HPDE6-E6E7 (cell line): Measurements from ENCODE around the gene BCAR1.

Source experiments
- DNase-seq: peaks from one replicate; pipeline ENCODE4 v3.0.0; 2011; ENCODE audit warnings: missing footprints; ENCODE audit errors: extremely low spot score

BCAR1 gene

DNA sequence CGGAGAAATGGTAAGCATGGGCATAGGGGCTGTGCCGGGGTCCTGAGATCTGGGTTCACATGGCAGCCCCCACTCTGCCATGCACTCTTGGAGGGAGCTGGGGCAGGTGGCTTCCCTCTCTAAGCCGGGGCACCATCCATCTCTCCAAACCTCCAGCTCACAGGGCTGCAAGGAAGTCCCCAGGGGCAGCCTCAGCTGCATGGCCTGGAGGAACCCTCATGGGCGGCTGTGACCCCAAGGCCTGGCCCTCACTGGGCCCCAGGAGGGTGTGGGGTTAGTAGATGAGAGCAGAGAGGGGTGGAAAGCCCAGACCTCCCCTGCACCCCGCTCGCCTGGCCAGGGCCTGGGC, 47.0 kb downstream of the BCAR1 start:
- no peak for DNase-seq

DNA sequence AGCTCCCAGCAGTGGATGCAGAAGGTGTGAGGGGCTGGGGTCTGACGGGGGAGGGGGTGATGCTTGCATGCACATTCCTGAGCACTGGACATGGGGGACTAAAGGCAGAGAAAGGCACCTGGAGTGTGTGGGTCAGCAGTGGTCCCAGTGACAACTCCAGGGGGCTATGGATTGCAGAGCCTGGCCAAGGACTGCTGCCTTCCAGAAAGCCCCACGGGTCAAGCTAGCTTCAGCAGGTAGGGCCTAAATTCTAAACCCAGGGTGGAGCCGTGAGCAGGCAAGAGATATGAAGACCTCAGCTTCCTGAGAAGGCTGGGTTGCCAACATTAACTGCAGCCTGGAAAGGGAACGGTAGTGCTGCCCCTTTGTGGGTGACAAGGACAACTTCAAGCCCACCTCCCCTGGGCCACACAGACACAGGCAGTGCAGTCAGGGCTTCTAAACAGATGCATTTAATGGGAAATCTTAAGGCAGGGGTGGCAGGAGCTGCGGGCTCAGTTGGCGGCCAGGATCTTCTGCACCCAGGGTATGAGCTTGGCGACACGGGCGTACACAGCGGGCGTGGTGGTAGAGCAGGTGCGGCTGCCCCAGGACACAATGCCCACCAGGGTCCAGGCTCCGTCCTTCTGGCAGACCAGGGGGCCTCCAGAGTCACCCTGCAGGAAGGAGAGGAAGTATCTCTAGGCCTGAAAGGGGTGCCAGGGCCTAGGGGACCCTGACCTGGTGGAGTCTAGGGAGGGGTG, 47.6 kb downstream of the BCAR1 start:
- no peak for DNase-seq

DNA sequence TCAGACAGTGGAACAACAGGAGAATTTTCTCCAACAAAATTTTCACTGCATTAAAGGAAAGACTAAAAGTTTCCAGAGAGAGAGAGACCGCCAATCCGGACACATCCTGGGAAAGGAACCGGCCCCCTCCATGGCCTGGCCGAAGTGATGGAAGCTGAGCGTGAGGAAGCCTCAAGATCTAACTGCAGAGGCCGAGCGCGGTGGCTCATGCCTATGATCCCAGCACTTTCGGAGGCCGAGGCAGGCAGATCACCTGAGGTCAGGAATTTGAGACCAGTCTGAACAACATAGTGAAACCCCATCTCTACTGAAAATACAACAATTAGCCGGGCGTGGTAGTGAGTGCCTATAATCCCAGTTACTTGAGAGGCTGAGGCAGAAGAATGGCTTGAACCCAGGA, 48.3 kb downstream of the BCAR1 start:
- no peak for DNase-seq

DNA sequence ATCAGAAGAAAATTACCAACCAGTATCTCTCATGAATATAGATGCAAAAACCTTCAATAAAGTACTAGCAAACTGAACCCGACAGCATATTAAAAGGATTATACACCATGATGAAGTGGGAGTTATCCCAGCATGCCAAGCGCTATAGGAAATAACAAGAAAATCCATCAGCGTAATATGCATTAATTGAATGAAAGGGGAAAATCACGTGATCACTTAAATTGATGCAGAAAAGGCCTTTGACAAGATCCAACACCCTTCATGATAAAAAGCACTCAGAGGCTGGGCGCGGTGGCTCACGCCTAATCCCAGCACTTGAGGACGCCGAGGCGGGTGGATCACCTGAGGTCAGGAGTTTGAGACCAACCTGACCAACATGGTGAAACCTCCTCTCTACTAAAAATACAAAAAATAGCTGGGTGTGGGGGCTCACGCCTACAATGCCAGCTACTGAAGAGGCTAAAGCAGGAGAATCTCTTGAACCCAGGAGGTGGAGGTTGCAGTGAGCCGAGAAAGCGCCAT, 49.3 kb downstream of the BCAR1 start:
- DNase-seq, result no peak

DNA sequence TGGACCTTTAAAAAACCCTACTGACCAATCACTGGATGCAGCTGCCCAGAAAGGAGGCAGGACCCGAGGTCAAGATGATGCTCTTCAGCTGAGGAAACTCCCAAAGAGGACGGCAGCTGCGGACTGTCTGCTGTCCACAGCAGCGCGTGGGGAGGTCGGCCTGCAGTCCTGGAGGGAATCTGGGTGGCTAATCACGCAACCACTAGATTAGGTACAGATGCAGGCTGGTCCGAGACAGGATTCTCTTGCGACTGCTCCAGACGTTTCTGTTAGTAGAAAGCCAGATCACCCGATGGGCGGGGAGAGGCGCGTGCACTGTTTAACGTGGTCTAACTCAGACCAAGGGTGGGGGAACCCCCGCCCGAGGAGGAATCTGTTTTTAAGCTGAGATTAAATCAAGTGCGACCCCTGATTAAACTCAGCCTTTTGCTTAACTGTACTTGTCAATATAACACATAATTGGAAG, 53.3 kb downstream of the BCAR1 start:
- no peak for DNase-seq

DNA sequence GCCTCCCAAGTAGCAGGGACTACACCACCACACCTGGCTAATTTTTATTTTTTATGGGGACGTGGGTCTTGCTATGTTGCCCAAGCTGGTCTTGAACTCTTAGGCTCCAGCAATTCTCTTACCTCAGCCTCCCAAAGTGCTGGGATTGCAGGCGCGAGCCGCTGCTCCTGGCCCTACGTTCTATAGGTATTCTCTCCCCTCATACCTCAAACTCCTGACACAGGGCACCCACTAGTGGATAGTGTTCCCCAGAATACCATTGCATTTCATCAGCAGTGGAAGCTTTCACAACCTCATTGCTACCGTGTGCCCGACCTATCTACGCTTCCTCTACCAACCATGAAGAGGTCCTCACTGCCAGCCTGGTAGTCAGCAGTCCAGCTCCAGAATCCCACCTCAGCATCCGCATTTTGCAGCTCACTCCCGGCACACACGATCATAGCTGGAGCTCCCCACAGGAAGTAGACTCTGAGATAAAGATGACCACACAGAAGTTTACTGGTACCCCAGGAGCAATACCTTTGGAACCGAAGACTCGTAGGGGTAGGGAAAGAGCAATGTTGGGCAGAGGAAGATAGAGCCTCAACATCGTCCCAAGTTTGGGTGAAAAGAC, 53.8 kb downstream of the BCAR1 start:
- DNase-seq, result no peak

DNA sequence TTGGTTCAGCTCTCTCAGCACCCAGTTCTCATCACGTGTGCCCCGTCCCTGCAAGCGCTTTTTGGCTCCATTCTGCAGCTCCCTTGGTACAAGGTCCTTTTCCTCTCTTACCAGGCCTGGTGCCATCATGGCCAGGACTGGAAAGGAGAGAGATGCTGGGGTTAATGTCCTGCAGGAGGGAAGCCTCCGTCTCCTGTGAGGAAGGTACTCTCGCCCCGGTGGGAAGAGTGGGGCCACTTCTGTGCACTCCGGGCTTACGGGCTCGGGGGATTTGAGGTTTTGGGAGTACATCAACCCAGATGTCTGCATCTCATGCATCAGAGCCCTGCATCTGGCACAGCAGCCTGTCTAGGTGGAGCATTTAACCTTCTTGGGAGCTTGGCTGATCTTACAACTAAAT, 54.6 kb downstream of the BCAR1 start:
- DNase-seq, result no peak

DNA sequence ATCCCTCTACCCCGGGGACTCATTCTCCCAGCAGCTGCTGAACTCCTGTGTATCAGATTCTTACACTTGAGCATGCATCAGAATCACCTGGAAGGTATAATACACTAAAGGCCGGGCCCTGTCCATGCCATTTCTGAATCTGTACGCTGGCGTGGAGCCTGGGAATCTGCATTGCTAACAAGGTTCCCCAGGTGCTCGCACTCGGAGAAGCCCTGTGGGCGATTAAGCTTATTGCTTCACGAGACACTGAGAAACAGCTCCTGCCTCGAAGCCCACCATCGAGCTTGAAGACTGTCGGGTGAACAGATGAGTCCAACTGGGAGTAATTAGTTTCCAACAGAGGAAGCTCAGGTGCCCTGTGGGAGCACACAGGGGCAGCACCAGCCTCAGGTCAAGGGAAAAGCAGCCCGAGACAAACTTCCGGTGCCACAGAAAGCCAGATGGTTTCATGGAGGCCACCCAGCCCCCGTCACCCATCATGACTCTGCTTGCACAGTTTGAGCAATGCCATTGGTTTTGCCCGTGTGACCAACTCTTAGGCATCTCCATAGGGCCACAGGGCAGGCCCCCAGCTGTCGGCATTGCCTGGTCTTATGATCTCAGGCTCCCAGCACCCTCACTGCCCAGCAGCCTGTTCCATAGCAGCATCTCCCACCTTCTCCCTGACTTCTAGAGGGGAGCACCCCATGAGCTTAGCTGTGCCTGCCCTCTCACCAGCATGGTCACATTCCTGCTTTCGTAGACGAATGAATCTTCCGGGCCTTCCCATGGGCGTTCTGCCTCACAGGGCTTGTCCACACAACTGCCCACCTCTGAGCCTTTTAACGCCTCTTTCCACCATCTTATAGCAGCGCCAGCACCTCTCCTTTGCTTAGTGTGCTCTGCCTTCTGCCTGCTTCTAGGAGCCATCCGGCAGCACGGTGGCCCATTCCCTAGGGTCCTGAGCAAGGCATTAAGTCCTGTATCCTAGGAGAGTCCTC, 55.3 kb downstream of the BCAR1 start:
- DNase-seq, result no peak

DNA sequence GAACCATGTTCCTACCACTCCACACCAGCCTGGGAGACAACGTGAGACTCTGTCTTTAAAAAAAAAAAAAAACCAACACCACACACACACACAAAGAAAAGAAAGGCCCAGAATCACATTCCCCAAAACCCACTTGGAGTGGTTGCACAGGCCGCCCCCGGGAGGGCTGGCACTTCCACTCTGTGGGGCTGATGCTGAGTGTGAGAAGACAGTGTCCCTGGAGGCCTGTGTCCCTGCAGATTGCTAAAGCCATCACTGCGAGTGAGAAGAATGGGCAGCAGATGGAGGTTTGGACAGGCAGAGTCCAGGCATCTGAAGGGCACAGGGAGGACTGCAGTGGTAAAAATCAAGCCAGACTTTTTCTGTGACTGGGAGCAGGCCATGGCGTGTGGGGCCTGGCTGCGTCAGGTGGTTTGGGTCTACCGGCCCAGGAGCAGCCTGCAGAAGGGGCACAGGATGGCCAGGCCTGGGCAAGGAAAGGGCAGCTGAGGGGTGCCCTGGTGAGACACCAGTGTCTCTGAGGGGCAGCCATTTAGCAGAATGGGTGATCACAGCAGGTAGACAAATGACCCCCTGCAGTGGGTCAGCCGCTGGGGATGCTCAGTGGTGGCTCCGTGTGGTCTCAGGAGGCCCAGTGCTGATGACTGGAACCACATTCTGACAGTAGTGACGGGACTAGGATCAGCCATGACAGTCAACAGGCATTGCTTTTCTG, 57.5 kb downstream of the BCAR1 start:
- DNase-seq, result no peak

DNA sequence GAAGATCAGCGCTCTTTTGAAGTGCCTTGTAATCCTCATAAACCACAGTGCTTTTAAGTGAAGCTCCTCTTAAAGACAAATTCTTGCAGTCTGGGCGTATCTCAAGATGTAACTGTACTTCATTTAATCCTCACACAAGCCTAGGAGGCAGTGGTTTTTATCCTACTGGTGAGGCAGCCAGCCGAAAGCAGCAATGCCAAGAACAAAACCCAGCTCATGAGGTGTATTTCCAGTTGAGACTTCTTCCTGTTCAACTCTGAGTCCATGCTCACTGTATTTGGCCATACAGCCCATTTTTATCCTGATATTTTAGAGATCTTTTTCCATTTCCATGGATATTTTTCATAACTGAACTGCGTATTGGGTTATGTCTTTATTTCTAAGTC, 58.2 kb downstream of the BCAR1 start:
- no peak for DNase-seq

DNA sequence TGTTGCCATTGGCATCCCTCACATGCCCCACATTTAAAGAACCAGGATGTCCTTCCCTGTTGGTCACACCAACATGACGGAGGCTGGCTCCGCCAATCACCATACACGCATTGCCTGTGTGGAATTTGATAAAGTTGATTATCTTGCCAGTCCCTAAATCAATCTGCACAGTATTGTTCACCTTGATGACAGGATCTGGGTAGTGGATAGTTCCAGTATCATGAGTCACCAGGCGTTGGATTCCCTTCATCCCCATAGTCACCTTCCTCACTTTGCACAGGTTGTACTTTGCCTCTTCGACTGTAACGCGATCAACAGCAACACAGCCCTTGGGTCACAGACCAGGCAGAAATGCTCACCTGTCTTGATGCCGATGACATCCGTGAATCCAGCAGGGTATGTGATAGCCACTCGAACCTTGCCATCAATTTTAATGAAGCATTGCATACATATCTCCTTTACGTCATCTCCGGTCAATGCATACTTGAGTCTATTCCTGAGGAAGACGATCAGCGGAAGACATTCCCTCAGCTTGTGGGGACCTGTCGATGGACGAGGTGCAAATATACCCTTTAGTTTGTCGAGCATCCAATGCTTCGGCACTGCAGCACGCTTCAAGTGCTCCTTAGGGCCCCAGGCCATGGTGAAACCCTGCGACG, 58.7 kb downstream of the BCAR1 start:
- DNase-seq, result no peak

DNA sequence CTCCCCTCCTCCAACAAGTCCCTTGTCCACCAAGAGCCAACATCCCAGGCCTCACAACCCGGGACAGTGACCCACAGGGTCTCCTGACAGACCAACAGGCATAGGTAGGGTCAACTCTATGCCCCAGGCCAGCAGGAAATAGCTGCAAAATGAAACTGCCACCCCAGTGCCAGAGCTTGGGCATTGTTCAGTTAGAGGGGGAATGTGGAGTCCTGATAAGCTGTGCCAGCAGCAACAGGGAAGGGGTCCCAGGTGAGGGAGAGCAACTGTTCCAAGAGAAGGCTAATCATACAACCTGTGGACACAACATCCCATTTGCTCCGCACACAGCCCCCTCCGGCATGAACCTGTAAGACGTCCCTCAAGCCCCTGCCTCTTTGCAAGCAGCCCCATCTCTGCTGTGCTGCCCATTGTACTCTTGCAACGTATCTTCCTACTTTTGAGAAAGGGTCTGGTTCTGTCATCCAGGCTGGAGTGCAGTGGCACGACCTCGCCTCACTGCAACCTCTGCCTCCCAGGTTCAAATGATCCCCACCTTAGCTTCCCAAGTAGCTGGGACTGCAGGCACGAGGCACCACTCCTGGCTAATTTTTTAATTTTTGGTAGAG, 61.7 kb downstream of the BCAR1 start:
- DNase-seq, result no peak

DNA sequence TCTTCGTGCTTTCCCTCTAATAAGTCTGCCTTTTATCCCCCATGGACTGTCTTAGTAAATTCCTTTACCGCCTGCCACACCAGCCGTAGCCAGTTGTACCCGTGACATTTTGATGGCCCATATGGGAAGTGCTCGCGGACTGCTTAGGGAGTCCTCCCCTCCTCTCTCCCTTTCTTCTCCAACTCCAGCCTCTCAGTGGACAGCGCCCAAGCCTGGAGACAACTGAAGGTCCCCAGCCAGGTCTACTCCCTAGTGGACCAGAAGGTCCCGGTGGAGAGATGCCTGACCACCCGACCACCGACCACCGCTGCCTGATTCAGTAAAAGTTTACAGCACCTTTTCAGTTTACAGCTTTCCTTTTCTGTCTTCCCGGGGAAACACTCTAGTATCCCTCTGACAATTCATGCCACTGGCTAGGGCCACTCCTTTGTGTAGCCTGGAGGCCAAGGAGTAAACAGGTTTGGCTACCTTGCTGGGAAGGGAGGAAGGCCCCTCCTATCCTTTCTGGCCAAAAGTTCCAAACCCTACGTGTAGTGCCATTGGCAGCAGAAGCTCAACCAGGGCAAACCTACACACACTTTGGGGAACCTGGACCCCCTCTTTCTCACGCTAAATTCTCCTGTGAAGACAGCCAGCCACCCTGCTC, 62.5 kb downstream of the BCAR1 start:
- peak; percentile 61 for DNase-seq

DNA sequence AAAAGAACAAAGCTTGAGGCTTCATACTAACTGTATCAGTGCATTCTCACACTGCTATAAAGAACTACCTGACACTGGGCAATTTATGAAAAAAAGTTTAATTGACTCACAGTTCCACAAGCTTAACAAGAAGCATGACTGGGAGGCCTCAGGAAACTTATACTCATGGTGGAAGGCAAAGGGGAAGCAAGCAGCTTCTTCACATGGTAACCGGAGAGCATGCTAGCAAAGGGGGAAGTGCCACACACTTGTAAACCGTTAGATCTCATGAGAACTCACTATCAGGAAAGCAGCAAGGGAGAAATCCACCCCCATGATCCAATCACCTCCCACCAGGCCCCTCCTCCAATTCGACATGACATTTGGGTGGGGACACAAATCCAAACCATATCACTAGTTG, 69.8 kb downstream of the BCAR1 start:
- no peak for DNase-seq

DNA sequence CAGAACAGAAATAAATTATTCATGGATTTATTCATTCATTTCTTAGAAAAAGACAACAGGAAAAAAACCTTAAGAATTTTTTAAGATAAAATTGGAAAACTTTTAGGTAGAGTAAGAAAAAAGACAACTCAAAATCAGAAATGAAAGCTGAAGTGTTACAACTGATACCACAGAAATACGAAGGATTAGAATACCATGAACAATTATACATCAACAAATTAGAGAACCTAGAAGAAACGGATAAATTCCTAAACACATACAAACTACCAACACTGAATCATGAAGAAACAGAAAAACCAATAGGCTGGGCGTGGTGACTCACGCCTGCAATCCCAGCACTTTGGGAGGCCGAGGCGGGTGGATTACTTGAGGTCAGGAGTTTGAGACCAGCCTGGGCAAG, 72.2 kb downstream of the BCAR1 start:
- DNase-seq, result no peak
